IPS-20b (cell line): ENCODE data around the gene NTMT1.

Experiments
- H3K27ac ChIP-seq: one replicate; pipeline ENCODE4 v1.5.1; 2013; ENCODE audit warnings: low read length
- H3K27me3 ChIP-seq: 2 replicates; pipeline ENCODE4 v1.6.1; 2013; ENCODE audit warnings: mild to moderate bottlenecking, low read length, inconsistent platforms; ENCODE audit not compliant: insufficient read depth
- H3K36me3 ChIP-seq: 2 replicates; pipeline ENCODE4 v1.6.1; 2013; ENCODE audit warnings: low read depth, mild to moderate bottlenecking, inconsistent platforms, low read length, moderate library complexity; ENCODE audit not compliant: insufficient read depth
- H3K4me1 ChIP-seq: 2 replicates; pipeline ENCODE4 v1.6.1; 2013; ENCODE audit warnings: mild to moderate bottlenecking, control low read depth, inconsistent platforms, low read length, moderate library complexity; ENCODE audit not compliant: insufficient read depth
- H3K4me3 ChIP-seq: 2 replicates; pipeline ENCODE4 v1.5.1; 2013; ENCODE audit warnings: mild to moderate bottlenecking, low read length, inconsistent platforms
- H3K9ac ChIP-seq: 2 replicates; pipeline ENCODE4 v1.6.1; 2013; ENCODE audit warnings: low read depth, mild to moderate bottlenecking, inconsistent platforms, low read length, moderate library complexity
- H3K9me3 ChIP-seq: 2 replicates; pipeline ENCODE4 v1.6.1; 2013; ENCODE audit warnings: mild to moderate bottlenecking, low read depth, low read length, inconsistent platforms; ENCODE audit not compliant: insufficient read depth

NTMT1 gene

DNA sequence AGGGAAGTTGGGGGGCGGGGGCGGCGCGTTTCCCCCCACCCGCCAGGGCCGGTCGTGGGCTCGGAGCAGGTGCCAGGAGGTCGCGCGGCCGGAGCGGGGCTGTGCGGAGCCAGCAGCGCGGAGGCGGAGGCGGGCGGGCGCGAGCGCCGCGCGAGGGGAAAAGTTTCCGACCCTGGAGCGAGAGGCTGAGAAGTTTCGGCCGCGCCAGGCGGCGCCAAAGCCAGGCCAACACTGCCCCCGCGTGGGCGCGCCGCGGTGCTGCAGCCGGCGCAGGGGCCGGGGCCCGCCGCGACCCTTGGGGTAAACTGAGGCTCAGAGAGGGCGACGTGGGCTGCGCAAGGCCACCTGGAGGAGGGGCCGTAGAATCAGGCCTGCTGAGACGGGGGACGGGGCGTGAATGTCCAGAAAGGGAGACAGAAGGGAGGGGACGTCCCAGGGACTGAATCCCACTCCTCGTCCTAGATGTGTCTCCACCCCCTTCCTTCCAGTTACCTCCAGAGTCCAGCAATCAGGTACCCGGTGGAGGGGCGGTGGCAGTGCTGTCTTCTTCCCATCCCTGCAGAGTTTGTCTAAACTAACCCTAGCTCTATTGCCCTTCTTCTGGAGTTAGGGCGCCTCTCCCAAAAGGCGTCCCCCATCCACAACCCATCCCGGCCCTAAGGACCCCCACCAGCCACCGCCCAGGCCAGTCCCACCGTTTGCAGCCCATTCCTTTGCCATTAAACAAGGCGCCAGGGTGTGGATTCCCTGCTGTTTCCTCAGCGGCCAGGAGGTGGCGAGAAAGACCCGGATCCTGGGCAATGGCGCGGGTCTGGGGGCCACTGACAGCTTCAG, 15.3 kb upstream of the NTMT1 start:
- Histone ChIP-seq H3K27ac (no peak overlapping the region), H3K36me3 (no peaks in the 10 kb centered on the region), H3K4me1 (peaks cover 3% of the 10 kb centered on the region; the same call in 1 of the 2 replicates), H3K27me3 (peaks cover 11% of the 10 kb centered on the region; the same call in 1 of the 2 replicates), H3K4me3 (peak overlapping the region; percentile 67; the same call in 1 of the 2 replicates), H3K9ac (no peak overlapping the region; the same call in 1 of the 2 replicates), H3K9me3 (no peaks in the 10 kb centered on the region)

GRCh38 chr9:129611307-129611800, 14.6 kb upstream of the NTMT1 start:
- Histone ChIP-seq H3K36me3 (no peaks in the 10 kb centered on the region), H3K4me3 (peak overlapping the region; percentile 67; the same call in 1 of the 2 replicates), H3K9ac (no peak overlapping the region; the same call in 1 of the 2 replicates), H3K27ac (no peak overlapping the region), H3K4me1 (peaks cover 3% of the 10 kb centered on the region; the same call in 1 of the 2 replicates), H3K27me3 (peaks cover 11% of the 10 kb centered on the region; the same call in 1 of the 2 replicates), H3K9me3 (no peaks in the 10 kb centered on the region)

DNA sequence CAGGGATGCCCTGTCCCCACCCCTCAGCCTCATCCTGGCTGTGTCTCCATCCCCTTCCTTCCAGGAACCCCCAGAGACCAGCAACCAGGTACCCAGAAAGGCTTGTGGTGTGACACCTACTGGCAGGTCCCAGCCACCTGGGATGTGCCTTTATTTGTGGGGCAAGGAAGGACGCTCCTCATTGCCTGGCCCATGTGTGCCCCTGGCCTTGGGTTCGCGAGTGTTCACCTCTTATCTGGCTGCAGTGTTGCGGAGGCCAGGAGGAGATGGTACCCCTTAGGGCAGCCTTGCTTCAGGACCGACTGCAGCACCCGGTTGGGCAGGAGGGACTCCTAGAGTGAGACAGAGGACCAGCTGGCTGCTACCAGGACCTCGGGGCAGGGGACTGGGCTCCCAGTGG, 13.8 kb upstream of the NTMT1 start:
- no peak overlapping the region for H3K9ac ChIP-seq
- no peak overlapping the region for H3K27ac ChIP-seq
- H3K4me1 ChIP-seq, result peaks cover 3% of the 10 kb centered on the region; the same call in 1 of the 2 replicates
- no peaks in the 10 kb centered on the region for H3K36me3 ChIP-seq
- peaks cover 11% of the 10 kb centered on the region; the same call in 1 of the 2 replicates for H3K27me3 ChIP-seq
- H3K4me3 ChIP-seq, result no peak overlapping the region
- no peaks in the 10 kb centered on the region for H3K9me3 ChIP-seq

- Histone ChIP-seq H3K4me3 (no peak overlapping the region), H3K9me3 (no peaks in the 10 kb centered on the region), H3K36me3 (no peaks in the 10 kb centered on the region), H3K27me3 (peaks cover 14% of the 10 kb centered on the region; the same call in 1 of the 2 replicates), H3K9ac (no peak overlapping the region), H3K27ac (no peak overlapping the region), H3K4me1 (peaks cover 3% of the 10 kb centered on the region; the same call in 1 of the 2 replicates)
These were observed 13.0 kb upstream of the NTMT1 start for GRCh38 chr9:129612815-129613519.

- Histone ChIP-seq H3K36me3 (no peaks in the 10 kb centered on the region), H3K4me3 (no peak overlapping the region), H3K4me1 (peaks cover 3% of the 10 kb centered on the region; the same call in 1 of the 2 replicates), H3K27ac (no peak overlapping the region), H3K27me3 (peaks cover 16% of the 10 kb centered on the region; the same call in 1 of the 2 replicates), H3K9me3 (no peaks in the 10 kb centered on the region), H3K9ac (no peak overlapping the region)
These were observed 12.3 kb upstream of the NTMT1 start for GRCh38 chr9:129613520-129614175.

DNA sequence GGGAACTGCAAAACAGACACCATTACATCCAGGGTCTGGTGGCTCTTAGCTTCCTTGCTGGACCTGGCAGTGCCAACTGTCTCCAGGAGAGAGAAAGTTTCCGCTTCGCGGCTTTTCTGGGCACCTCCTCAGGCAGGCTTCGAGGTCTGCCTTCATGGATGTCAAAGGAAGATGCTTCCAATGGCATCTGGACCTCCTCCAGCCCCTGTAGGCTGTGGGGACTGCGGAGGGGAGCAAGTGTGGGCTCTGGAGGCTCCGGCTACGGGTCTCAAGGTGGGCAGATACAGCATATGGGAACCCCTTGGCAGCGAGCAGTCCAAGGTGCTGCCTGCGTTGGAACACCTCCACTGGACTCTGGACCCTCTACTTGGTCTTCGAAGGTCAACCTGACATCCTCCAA, 11.0 kb upstream of the NTMT1 start:
- Histone ChIP-seq H3K9me3 (no peaks in the 10 kb centered on the region), H3K9ac (no peak overlapping the region), H3K4me1 (no peaks in the 10 kb centered on the region), H3K27me3 (peaks cover 19% of the 10 kb centered on the region), H3K4me3 (no peak overlapping the region), H3K27ac (no peak overlapping the region), H3K36me3 (no peaks in the 10 kb centered on the region)

GRCh38 chr9:129615407-129616285, 10.3 kb upstream of the NTMT1 start:
- Histone ChIP-seq H3K27me3 (peaks cover 26% of the 10 kb centered on the region), H3K36me3 (no peaks in the 10 kb centered on the region), H3K9me3 (no peaks in the 10 kb centered on the region), H3K4me1 (0 out of 2 replicates have a peak, but pooled peaks cover under 1% of the 10 kb centered on the region), H3K4me3 (no peak overlapping the region), H3K27ac (no peak overlapping the region), H3K9ac (no peak overlapping the region)

DNA sequence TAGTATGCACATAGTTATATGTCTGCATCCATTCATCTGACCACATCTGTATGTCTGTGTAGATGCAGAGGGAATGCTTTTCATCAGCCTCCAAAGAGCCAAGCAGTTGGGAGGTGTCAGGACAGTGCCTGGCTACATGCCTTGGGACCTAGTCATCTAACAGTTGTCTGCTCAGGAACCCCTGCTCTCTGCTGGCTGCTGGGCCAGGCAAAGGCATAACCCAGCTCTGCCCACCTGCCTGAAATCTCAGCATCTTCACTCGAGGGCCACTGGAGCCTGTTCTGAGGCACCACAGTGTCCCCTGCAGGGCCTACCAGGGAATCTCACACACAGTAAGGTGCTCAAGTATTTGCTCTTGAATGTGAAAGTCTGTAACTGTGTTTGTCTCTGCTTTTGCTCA, 8.8 kb upstream of the NTMT1 start:
- Histone ChIP-seq H3K4me3 (no peak overlapping the region), H3K36me3 (no peaks in the 10 kb centered on the region), H3K9ac (no peak overlapping the region), H3K4me1 (0 out of 2 replicates have a peak, but pooled peaks cover 4% of the 10 kb centered on the region), H3K27ac (no peak overlapping the region), H3K27me3 (peaks cover 41% of the 10 kb centered on the region), H3K9me3 (no peaks in the 10 kb centered on the region)

DNA sequence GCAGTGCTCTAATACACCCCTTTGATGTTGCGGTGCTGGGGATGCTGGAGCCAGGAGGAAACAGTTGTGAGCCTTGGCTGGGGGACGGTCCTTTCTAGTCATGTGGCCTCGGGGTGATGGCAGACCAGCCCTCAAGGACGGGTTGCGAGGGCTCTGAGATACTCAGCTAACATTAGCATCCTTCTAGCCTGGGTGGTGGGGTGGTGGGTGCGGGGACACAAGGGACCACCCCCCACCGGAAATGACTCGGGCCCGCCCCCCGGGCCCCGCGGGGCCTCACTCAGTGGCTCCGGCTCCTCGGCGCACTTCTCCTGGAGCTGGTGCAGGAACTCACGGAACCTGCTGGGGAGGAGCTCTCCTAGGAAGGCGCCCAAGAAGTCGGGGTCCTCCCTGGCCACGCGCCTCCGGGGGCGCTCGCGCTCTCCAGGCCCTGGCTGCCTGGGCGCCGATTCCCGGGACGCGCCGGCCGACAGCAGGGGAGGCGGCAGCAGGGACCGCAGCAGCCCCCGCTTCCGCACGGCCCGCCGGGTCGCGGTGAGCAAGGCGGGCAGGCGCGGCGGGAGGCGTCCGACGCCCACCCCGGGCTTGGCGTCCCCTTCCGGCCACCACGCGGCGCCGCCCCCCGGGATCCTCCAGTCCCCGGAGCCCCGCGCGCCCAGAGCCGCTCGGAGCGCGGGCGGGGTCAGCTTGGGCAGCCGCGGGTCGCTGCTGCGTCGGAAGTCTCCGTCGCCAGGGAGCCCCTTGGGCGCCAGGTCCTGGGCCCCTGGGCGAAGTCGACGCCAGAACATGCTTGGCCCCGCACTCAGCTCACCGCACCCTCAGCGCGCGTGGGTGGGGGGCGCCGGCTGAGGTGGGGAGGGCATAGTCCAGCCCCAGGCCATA, 5.9 kb upstream of the NTMT1 start:
- peaks cover 41% of the 10 kb centered on the region for H3K27me3 ChIP-seq
- H3K4me1 ChIP-seq, result 0 out of 2 replicates have a peak, but pooled peaks cover 4% of the 10 kb centered on the region
- no peaks in the 10 kb centered on the region for H3K9me3 ChIP-seq
- H3K27ac ChIP-seq, result no peak overlapping the region
- H3K4me3 ChIP-seq, result peak overlapping the region; percentile 64
- H3K36me3 ChIP-seq, result no peaks in the 10 kb centered on the region
- no peak overlapping the region; the same call in 1 of the 2 replicates for H3K9ac ChIP-seq
